ENCODE data around the gene TRIM4.

DNA sequence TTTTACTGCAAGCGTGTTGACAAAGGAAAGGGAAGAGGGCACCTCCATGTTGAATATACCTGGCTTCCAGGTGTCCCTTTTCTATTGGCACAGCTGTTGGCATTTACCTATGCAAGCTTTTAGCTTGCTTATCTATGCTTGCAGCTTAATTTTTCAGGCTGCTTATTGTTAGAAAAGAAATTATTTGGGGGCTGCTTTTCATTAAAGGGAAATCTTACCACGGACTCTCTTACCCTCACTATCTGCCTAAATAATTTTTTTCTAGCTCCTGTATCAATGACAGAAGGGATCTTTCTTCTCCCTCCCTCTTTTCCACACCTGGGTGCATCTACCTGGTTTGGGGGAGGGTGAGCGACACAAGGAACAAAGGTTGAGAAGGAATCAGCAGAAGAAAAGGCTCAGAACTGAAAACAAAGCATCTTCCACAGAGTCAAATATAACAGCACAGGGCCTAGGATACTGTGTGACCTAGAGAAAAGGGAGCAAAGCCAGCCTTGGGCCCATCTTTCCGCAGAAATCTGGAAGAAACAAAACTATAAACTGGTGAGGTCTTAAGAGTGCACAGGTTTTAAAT lies 25.3 kb upstream of the TRIM4 start:
- TF ChIP-seq, protein P1, sequence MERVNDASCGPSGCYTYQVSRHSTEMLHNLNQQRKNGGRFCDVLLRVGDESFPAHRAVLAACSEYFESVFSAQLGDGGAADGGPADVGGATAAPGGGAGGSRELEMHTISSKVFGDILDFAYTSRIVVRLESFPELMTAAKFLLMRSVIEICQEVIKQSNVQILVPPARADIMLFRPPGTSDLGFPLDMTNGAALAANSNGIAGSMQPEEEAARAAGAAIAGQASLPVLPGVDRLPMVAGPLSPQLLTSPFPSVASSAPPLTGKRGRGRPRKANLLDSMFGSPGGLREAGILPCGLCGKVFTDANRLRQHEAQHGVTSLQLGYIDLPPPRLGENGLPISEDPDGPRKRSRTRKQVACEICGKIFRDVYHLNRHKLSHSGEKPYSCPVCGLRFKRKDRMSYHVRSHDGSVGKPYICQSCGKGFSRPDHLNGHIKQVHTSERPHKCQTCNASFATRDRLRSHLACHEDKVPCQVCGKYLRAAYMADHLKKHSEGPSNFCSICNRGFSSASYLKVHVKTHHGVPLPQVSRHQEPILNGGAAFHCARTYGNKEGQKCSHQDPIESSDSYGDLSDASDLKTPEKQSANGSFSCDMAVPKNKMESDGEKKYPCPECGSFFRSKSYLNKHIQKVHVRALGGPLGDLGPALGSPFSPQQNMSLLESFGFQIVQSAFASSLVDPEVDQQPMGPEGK (CRISPR knock-in tag; IDR thresholded peaks at IDR 0.05; ENCODE audit: borderline replicate concordance) = no peak
- no peak for TF ChIP-seq RARB (CRISPR knock-in tag; IDR thresholded peaks at IDR 0.05)
- no peak for TF ChIP-seq ZC3H10 (CRISPR knock-in tag; IDR thresholded peaks at IDR 0.05)
